Measurements from ENCODE around the gene PRM1. TPM values are rescaled to one million over a fixed set of nuclear protein-coding genes. Genes with fewer than 3 reads are reported as not detected.

The PRM1 gene
- total RNA-seq, 2 donors from 2014 or later, result not detected

- 94 to 97% methylated on average over 5 to 7 of the region's 7 CpGs for WGBS, 2 experiments (ENCODE audit: insufficient coverage in 1 of 2, insufficient read length in 1 of 2)
- H3K36me3 Mint-ChIP-seq (ENCODE audit: low read depth), result no peaks in the 10 kb centered on the region
- Histone ChIP-seq H3K4me1 (ENCODE audit: control insufficient read depth, insufficient read depth, low read length) (no peaks in the 10 kb centered on the region), H3K27me3 (ENCODE audit: control insufficient read depth, insufficient read depth, low read length, poor library complexity, severe bottlenecking) (no peaks in the 10 kb centered on the region), H3K9me3 (ENCODE audit: control insufficient read depth, low read length) (no peaks in the 10 kb centered on the region), H3K4me3 (ENCODE audit: low read length) (no peak overlapping the region), H3K9ac (ENCODE audit: extremely low read depth, low read length, poor library complexity, severe bottlenecking) (no peak overlapping the region), H3K36me3 (ENCODE audit: control insufficient read depth, insufficient read depth, low read length) (no peaks in the 10 kb centered on the region), H3K27ac (ENCODE audit: low read depth, low read length) (no peak overlapping the region)
- no peak for DNase-seq
- TF ChIP-seq, protein P1, sequence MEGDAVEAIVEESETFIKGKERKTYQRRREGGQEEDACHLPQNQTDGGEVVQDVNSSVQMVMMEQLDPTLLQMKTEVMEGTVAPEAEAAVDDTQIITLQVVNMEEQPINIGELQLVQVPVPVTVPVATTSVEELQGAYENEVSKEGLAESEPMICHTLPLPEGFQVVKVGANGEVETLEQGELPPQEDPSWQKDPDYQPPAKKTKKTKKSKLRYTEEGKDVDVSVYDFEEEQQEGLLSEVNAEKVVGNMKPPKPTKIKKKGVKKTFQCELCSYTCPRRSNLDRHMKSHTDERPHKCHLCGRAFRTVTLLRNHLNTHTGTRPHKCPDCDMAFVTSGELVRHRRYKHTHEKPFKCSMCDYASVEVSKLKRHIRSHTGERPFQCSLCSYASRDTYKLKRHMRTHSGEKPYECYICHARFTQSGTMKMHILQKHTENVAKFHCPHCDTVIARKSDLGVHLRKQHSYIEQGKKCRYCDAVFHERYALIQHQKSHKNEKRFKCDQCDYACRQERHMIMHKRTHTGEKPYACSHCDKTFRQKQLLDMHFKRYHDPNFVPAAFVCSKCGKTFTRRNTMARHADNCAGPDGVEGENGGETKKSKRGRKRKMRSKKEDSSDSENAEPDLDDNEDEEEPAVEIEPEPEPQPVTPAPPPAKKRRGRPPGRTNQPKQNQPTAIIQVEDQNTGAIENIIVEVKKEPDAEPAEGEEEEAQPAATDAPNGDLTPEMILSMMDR (conservative IDR thresholded peaks at IDR 0.05), result no peak
- H3K4me1 Mint-ChIP-seq, result peaks cover 5% of the 10 kb centered on the region
- no peak overlapping the region for H3K4me3 Mint-ChIP-seq
- H3K27me3 Mint-ChIP-seq (ENCODE audit: insufficient read depth), result peaks cover 2% of the 10 kb centered on the region
- H3K27ac Mint-ChIP-seq, result peak overlapping the region; percentile 21
- H3K9me3 Mint-ChIP-seq, result no peaks in the 10 kb centered on the region
Measured at GRCh38 chr16:11278681-11279628, 2.2 kb downstream of the PRM1 start.

- WGBS, 2 experiments (ENCODE audit: insufficient coverage in 1 of 2, insufficient read length in 1 of 2), result 95 to 97% methylated on average over 12 of the region's 12 CpGs
Measured at GRCh38 chr16:11277607-11278337, 3.4 kb downstream of the PRM1 start.

GRCh38 chr16:11276896-11277593 is 4.1 kb downstream of the PRM1 start:
- no peak overlapping the region for H3K4me3 ChIP-seq (ENCODE audit: low read length)

More at GRCh38 chr16:11277607-11278337, 3.4 kb downstream of the PRM1 start:
- DNase-seq, result no peak
- H3K9me3 Mint-ChIP-seq, result no peaks in the 10 kb centered on the region
- Histone ChIP-seq H3K9ac (ENCODE audit: extremely low read depth, low read length, poor library complexity, severe bottlenecking) (no peak overlapping the region), H3K9me3 (ENCODE audit: control insufficient read depth, low read length) (no peaks in the 10 kb centered on the region), H3K36me3 (ENCODE audit: control insufficient read depth, insufficient read depth, low read length) (no peaks in the 10 kb centered on the region), H3K4me1 (ENCODE audit: control insufficient read depth, insufficient read depth, low read length) (no peaks in the 10 kb centered on the region), H3K4me3 (ENCODE audit: low read length) (no peak overlapping the region), H3K27me3 (ENCODE audit: control insufficient read depth, insufficient read depth, low read length, poor library complexity, severe bottlenecking) (no peaks in the 10 kb centered on the region), H3K27ac (ENCODE audit: low read depth, low read length) (no peak overlapping the region)
- peaks cover 5% of the 10 kb centered on the region for H3K4me1 Mint-ChIP-seq
- H3K27me3 Mint-ChIP-seq (ENCODE audit: insufficient read depth), result peaks cover 2% of the 10 kb centered on the region
- TF ChIP-seq, protein P1 (conservative IDR thresholded peaks at IDR 0.05), result no peak
- H3K27ac Mint-ChIP-seq, result no peak overlapping the region
- no peak overlapping the region for H3K4me3 Mint-ChIP-seq
- H3K36me3 Mint-ChIP-seq (ENCODE audit: low read depth), result no peaks in the 10 kb centered on the region

More at GRCh38 chr16:11276896-11277593, 4.1 kb downstream of the PRM1 start:
- H3K4me1 ChIP-seq (ENCODE audit: control insufficient read depth, insufficient read depth, low read length), result no peaks in the 10 kb centered on the region
- no peak for DNase-seq
- no peak overlapping the region for H3K4me3 Mint-ChIP-seq
- no peaks in the 10 kb centered on the region for H3K36me3 ChIP-seq (ENCODE audit: control insufficient read depth, insufficient read depth, low read length)
- H3K27me3 Mint-ChIP-seq (ENCODE audit: insufficient read depth), result peaks cover 2% of the 10 kb centered on the region
- no peaks in the 10 kb centered on the region for H3K9me3 ChIP-seq (ENCODE audit: control insufficient read depth, low read length)
- peaks cover 5% of the 10 kb centered on the region for H3K4me1 Mint-ChIP-seq
- no peaks in the 10 kb centered on the region for H3K36me3 Mint-ChIP-seq (ENCODE audit: low read depth)
- no peak overlapping the region for H3K27ac Mint-ChIP-seq
- H3K27ac ChIP-seq (ENCODE audit: low read depth, low read length), result no peak overlapping the region
- H3K9ac ChIP-seq (ENCODE audit: extremely low read depth, low read length, poor library complexity, severe bottlenecking), result no peak overlapping the region
- TF ChIP-seq, protein P1 (conservative IDR thresholded peaks at IDR 0.05), result no peak
- H3K27me3 ChIP-seq (ENCODE audit: control insufficient read depth, insufficient read depth, low read length, poor library complexity, severe bottlenecking), result no peaks in the 10 kb centered on the region
- WGBS, 2 experiments (ENCODE audit: insufficient coverage in 1 of 2, insufficient read length in 1 of 2), result 91 to 92% methylated on average over 6 to 11 of the region's 11 CpGs
- H3K9me3 Mint-ChIP-seq, result no peaks in the 10 kb centered on the region
